ENCODE data around the gene GLI3. TPM values are rescaled to one million over a fixed set of nuclear protein-coding genes. Genes with fewer than 3 reads are reported as not detected.

Gene GLI3
- total and polyA plus RNA-seq, 2 of the 8 experiments (the other 6 are each of a cell fraction or from before 2014, with no cell fraction given): 8.0 to 31.1 TPM

DNA sequence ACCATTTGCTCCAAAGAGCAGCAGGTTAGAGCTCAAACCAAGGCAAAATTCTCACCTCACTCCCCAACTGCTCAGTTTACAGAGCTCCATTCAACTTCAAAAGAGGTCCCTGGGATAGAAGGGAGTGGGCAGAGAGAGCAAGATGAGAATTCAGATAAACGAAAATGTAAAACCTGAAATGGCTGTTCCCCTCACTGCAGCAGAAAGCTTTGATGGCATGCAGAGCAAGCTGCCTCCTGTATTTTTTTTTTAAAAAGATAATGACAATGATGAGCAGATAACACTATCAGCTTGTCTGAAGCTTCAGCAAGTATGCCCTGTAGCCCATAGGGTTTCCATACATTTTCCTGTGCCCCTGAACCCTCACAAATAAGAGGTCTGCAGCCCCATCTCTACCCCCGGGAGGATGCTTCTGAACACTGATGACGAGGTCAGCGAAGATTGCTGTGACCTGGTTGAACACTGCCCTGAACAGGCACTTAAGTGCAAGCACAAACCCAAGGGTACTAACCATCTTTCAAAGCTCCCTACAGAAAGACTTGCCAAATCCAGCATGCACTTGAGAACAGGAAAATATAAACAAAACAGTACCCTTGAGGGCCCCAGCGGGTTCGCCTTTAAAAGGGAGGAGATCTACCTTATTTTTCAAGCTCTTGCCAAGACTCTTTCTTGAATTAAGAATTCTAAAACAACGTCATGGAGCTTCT, 81.3 kb downstream of the GLI3 start:
- Histone ChIP-seq H2BK12ac (ENCODE audit: low read depth, low read length) (no peak overlapping the region), H3K27me3 (replicated peaks in 1 of 4; ENCODE audit: control insufficient read depth in 3 of 4, extremely low read depth in 1 of 4, insufficient read depth in 3 of 4, low read length in 3 of 4) (no peaks in the 10 kb centered on the region), H3K23me2 (ENCODE audit: low read depth, low read length) (no peaks in the 10 kb centered on the region), H4K20me1 (replicated peaks in 1 of 2; ENCODE audit: control insufficient read depth in 1 of 2, insufficient read depth in 2 of 2, low read length in 2 of 2) (peaks cover 0 to 4% of the 10 kb centered on the region in 2 experiments), H3K79me1 (ENCODE audit: low read depth, low read length) (no peaks in the 10 kb centered on the region), H3K79me2 (ENCODE audit: control insufficient read depth in 1 of 2, insufficient read depth in 2 of 2, low read length in 2 of 2) (no peaks in the 10 kb centered on the region), H2BK120ac (replicated peaks; ENCODE audit: low read depth, low read length) (no peak overlapping the region), H3K36me3 (ENCODE audit: control insufficient read depth in 2 of 4, insufficient read depth in 4 of 4, low read length in 3 of 4) (no peaks in the 10 kb centered on the region), H3K4me3 (ENCODE audit: extremely low read depth in 1 of 4, insufficient read depth in 2 of 4, low read depth in 3 of 4, low read length in 4 of 4) (no peak overlapping the region), H3K4ac (replicated peaks; ENCODE audit: insufficient read length, low read depth, low read length) (no peak overlapping the region), H3K4me2 (ENCODE audit: insufficient read depth in 1 of 2, low read depth in 2 of 2, low read length in 2 of 2) (no peak overlapping the region), H3K9ac (replicated peaks in 1 of 4; ENCODE audit: extremely low read depth in 1 of 4, low read depth in 3 of 4, low read length in 3 of 4) (no peak overlapping the region), H3K18ac (ENCODE audit: extremely low read depth, low read length) (no peak overlapping the region), H4K91ac (replicated peaks; ENCODE audit: insufficient read length, low read length) (no peak overlapping the region), H2BK20ac (ENCODE audit: low read length) (no peak overlapping the region), H3K14ac (ENCODE audit: insufficient read length) (no peak overlapping the region), H2BK5ac (ENCODE audit: low read depth, low read length) (no peak overlapping the region), H2AK5ac (ENCODE audit: low read depth, low read length) (no peak overlapping the region), H3K4me1 (replicated peaks in 1 of 4; ENCODE audit: control insufficient read depth in 3 of 4, insufficient read depth in 4 of 4, low read length in 3 of 4) (peaks cover 2 to 12% (median 9%) of the 10 kb centered on the region in 4 experiments; a peak in 4 of 7 replicates), H3K23ac (ENCODE audit: insufficient read length) (no peak overlapping the region), H4K5ac (ENCODE audit: insufficient read length, low read depth, low read length) (no peak overlapping the region), H3K56ac (replicated peaks; ENCODE audit: insufficient read length, low read depth, low read length) (no peak overlapping the region), H3K9me3 (ENCODE audit: insufficient read depth in 2 of 2, low read depth in 1 of 2, low read length in 1 of 2) (no peaks in the 10 kb centered on the region), H4K8ac (ENCODE audit: extremely low read depth, insufficient read depth, low read length) (no peak overlapping the region), H2BK15ac (ENCODE audit: low read length) (no peak overlapping the region), H3K27ac (ENCODE audit: low read depth, low read length) (no peak overlapping the region), H2AFZ (ENCODE audit: low read length) (no peak overlapping the region)
- CTCF ChIA-PET (ENCODE audit: partially characterized antibody): interaction anchor here (0.6 to 5.9 kb wide), 13 partner anchors 9 to 212 kb away, joined by 3 to 25 read pairs (median 3); no protein-coding TSS in a partner anchor
- WGBS, 2 experiments (ENCODE audit: extremely low coverage in 1 of 2, insufficient coverage in 1 of 2, insufficient read length in 1 of 2, insufficient replicate concordance in 2 of 2, low coverage in 1 of 2, low lambda C conversion rate in 2 of 2, missing lambda C conversion rate in 1 of 2): 94% methylated on average over 7 of the region's 7 CpGs; no CpG with 5 or more reads in 1 of the 2 experiments
- FAIRE-seq (no peak), DNase-seq (ENCODE audit: low read depth in 1 of 2, low spot score in 2 of 2) (no peak)
- POLR2A ChIA-PET (ENCODE audit: partially characterized antibody): no interaction called here
- no peak for TF ChIP-seq MAX (IDR thresholded peaks at IDR 0.05)
- TF ChIP-seq RNF2 (IDR thresholded peaks at IDR 0.05; ENCODE audit: borderline replicate concordance, low read depth, low read length, missing control alignments, poor library complexity, severe bottlenecking): no peak
- TF ChIP-seq NRF1 (IDR thresholded peaks at IDR 0.05; ENCODE audit: low read depth, low read length): no peak
